ENCODE results near the gene ZNF593. TPM values are rescaled to one million over a fixed set of nuclear protein-coding genes. Genes with fewer than 3 reads are reported as not detected.

Gene ZNF593
- 100 to 1,000 TPM; 121 to 151 (median 139) TPM for total RNA-seq

DNA sequence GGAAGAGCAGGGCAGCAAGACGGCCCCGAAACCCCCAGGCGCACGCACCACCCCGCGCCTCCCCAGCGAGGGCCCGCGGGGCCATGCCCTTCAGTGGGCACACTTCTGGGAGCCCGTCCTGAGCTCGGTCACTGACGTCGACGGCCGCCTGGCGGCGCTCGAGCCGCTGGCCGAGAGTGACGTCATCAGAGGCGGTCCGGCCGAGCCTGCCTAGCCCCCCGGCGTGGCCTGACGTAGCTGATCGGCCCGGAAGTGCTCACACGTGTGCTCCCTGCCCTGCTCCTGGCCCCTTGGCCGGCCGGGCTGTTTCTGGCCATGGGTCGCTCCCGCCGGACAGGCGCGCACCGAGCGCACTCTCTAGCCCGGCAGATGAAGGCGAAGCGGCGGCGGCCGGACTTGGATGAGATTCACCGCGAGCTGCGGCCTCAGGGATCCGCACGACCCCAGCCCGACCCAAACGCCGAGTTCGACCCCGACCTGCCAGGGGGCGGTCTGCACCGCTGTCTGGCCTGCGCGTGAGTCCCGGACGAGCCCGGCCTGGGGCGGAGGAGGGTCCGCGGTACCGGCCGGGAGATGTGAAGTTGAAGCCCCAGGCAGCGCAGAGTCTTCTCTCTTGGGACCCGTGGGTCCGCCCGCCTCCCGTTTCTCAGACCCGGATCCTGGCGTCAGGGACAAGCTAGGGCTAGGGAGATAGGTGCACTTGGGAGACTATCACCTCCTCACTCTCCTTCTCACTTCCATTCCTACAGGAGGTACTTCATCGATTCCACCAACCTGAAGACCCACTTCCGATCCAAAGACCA is at the start of gene ZNF593:
TSS of gene ZNF593 (plus strand) at position 240 of the 803 bp plus-strand sequence. CDS start at position 316, 76 bp downstream.
- Mint-ChIP-seq H3K36me3 (ENCODE audit: insufficient read depth) (no peaks in the 10 kb centered on the region), H3K4me1 (ENCODE audit: low read depth) (peaks cover 14% of the 10 kb centered on the region), H3K27me3 (ENCODE audit: low read depth) (no peaks in the 10 kb centered on the region), H3K9me3 (no peaks in the 10 kb centered on the region), H3K4me3 (peak within 1 kb of the TSS; percentile 93)
- DNase-seq: peak; percentile 86
- ATAC-seq: peak; percentile 92 to 93

DNA sequence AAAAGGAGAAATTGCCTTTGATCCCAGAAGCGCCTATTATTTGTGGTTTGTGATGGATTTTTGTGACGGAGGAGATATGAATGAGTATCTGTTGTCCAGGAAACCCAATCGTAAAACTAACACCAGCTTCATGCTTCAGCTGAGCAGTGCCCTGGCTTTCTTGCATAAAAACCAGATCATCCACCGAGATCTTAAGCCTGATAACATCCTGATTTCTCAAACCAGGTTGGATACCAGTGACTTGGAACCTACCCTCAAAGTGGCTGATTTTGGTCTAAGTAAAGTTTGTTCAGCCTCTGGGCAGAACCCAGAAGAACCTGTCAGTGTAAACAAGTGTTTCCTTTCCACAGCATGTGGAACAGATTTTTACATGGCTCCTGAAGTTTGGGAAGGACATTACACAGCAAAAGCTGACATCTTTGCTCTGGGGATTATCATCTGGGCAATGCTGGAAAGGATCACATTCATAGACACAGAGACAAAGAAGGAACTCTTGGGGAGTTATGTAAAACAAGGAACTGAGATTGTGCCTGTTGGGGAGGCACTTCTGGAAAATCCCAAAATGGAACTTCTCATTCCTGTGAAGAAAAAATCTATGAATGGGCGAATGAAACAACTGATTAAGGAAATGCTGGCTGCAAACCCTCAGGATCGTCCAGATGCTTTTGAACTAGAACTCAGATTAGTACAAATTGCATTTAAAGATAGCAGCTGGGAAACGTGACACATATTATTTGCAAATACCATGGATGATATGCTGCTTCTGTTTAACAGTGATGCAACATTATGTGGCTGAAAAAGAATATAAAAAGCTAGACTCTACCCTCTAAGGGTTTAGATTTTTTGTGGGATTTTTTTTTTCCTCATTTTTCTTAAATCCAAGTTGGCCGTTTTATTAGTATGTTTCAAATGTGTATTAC is 47.6 kb upstream of the ZNF593 start:
- no peak overlapping the region for H3K4me3 Mint-ChIP-seq
- H3K9me3 Mint-ChIP-seq: no peaks in the 10 kb centered on the region
- peaks cover 44% of the 10 kb centered on the region for H3K4me1 Mint-ChIP-seq (ENCODE audit: low read depth)
- no peak for ATAC-seq
- H3K27me3 Mint-ChIP-seq (ENCODE audit: low read depth): no peaks in the 10 kb centered on the region
- no peak for DNase-seq
- peaks cover 20% of the 10 kb centered on the region for H3K36me3 Mint-ChIP-seq (ENCODE audit: insufficient read depth)

DNA sequence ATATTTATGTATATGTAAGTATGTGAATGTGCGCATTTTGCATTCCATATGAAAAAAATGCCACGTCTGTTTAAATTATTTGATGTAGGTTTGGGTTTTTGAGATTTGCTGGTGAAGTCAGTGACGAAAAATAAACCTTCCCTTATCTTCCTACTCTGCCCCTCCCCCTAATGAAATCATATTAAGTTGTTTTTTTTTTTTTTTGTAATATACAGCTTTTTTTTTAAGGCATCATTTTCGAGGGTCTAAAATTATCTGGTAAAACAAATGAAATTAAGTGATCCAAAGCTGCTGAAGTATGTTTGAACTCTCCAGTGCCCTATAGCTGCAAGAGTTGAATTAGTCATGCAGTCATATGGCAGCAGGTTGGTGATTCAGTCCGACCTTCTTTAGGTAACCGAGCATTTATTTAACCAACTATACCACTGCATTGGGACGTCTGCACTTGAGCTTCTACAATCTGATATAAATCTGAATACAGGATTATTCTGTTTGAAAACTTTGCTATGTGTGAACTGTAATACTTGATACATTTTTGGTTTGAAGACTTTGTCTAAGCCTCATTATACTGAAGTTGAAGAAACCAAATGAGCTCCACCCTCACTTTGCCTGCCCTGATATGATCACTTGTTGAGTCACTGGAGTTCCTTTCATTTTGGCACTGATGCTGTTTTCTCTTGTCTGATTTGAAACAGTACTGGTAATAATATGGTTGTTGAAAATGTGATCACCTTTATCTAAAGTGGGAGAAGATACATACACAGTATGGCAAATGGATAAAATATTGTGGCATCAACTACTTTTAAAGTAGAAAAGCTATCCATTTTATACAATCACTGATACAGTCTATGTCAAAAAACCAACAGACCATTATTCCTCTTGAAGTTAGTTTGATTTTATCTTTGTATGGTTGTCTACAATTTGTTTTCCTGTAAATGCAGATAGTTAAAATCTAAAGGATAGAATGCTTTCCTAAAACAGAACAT is 46.4 kb upstream of the ZNF593 start:
- Mint-ChIP-seq H3K36me3 (ENCODE audit: insufficient read depth) (peaks cover 14% of the 10 kb centered on the region), H3K4me3 (peak overlapping the region; percentile 3), H3K9me3 (no peaks in the 10 kb centered on the region), H3K27me3 (ENCODE audit: low read depth) (no peaks in the 10 kb centered on the region), H3K4me1 (ENCODE audit: low read depth) (peaks cover 56% of the 10 kb centered on the region)
- DNase-seq: no peak
- ATAC-seq: peak; percentile 79 to 84

DNA sequence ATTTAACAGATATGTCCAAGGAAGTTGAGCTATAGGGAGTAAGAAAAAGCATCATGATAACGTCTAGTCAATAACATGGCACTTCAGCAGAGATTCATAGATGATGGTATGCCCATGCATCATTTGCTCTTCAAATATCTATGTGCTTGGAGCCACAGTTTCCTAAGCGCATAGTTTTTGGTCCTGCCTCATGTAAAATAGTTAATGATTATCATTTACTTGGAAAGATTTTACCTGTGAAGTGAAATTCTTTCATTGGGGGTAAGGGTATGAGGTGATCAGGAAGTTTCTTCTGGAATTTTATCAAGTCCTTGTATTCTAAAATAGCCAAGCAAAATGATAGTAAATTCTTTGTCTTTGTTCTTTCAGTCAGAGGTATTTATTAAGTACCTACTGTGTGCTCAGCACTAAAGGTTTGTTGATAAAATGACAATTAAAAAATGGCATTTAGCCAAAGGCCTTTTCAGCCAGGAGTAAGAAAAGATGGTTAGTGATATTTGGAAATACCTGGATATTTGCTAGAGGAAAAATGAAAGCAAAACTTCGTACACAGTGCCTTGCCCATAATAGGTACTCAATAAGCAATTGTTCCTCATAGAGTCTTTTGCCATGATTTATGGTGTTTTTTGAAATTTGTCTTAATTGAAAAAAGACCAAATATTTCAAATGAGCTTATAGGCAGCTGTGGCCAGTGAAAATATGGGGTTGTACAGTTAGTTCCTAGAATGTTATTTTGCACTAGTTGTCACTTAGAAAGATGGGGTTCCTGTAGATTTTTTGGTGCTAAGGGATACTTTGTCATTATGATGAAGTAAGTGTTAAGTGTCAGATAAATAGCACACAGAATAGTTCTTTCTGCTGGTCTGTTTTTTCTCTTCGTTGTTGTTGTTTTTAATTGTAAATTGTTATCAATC is 45.0 kb upstream of the ZNF593 start:
- H3K27me3 Mint-ChIP-seq (ENCODE audit: low read depth): peaks cover 1% of the 10 kb centered on the region
- H3K4me3 Mint-ChIP-seq: no peak overlapping the region
- ATAC-seq (no peak), DNase-seq (no peak)
- H3K9me3 Mint-ChIP-seq: no peaks in the 10 kb centered on the region
- H3K4me1 Mint-ChIP-seq (ENCODE audit: low read depth): peaks cover 58% of the 10 kb centered on the region
- H3K36me3 Mint-ChIP-seq (ENCODE audit: insufficient read depth): peaks cover 8% of the 10 kb centered on the region

DNA sequence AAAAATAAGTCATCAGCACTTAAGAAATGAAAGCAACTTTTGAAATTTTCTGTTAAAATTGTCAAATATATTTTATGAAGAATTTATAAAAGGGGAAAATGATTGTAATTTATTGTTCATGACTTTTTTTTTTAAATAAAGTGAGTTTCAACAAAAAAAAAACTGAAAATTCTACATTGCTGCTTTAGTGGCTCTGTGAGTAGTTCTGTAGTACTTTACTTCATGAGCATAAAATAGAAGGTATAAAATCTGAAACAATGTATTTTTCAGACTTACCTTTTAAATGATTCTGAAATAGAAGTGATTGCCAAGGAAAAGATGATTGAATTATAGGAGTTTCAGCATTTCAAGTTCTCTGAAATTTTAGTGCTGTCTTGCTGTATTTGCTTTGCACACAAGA is 44.3 kb upstream of the ZNF593 start:
- Mint-ChIP-seq H3K27me3 (ENCODE audit: low read depth) (peaks cover 1% of the 10 kb centered on the region), H3K4me3 (no peak overlapping the region), H3K36me3 (ENCODE audit: insufficient read depth) (peaks cover 8% of the 10 kb centered on the region), H3K4me1 (ENCODE audit: low read depth) (peaks cover 52% of the 10 kb centered on the region), H3K9me3 (no peaks in the 10 kb centered on the region)
- DNase-seq: no peak
- ATAC-seq: no peak

DNA sequence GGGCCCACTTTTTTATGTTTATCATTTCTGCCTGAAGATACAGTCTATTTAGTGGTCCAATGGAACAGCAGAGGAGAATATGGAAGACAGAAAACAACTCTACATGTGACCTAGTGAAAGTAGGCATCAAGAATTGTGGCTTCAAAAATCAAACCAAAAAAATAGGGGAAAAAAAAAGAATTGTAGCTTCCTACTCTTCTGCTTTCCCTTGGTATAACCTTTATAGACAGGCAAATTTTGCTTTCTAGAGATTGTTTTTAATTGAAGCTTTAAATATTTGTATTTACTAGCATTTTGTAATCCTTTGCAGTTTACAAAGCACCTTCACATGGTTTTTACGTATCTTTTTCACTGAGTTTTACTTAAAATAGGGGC is 43.8 kb upstream of the ZNF593 start:
- no peak for ATAC-seq
- Mint-ChIP-seq H3K4me1 (ENCODE audit: low read depth) (peaks cover 51% of the 10 kb centered on the region), H3K27me3 (ENCODE audit: low read depth) (peaks cover 1% of the 10 kb centered on the region), H3K4me3 (peak overlapping the region; percentile 69), H3K36me3 (ENCODE audit: insufficient read depth) (peaks cover 8% of the 10 kb centered on the region), H3K9me3 (no peaks in the 10 kb centered on the region)
- no peak for DNase-seq

DNA sequence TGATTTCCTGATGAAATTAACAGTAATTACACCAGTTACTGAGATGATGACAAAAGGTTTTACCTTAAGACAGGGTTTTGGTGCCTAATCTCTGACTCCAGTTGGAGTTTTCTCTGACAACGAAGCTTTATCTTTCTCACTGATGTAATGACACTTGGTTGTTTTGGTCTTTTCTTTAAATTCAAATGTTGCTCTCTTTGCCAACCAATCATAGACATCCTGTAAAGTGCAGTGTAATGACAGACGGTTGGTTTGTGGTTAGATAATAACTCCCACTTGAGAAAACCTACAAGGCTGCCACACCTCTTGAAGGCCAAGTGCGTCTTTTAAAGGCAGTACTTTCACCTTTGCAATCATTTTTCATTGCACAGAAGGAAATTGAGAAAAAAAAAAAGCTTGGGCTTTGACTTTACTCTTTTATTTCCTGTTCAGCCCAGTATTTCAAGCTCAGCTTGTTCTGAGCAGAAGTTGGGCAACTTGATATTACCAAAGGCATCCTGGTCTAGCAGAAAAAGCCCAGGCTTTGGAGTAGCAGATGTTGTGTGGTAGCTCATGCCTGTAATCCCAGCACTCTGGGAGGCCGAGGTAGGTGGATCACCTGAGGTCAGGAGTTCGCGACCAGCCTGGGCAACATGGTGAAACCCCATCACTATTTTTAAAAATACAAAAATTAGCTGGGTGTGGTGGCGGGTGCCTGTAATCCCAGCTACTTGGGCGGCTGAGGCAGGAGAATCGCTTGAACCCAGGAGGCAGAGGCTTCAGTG is 43.2 kb upstream of the ZNF593 start:
- peaks cover 8% of the 10 kb centered on the region for H3K36me3 Mint-ChIP-seq (ENCODE audit: insufficient read depth)
- H3K4me3 Mint-ChIP-seq: peak overlapping the region; percentile 69
- peaks cover 1% of the 10 kb centered on the region for H3K27me3 Mint-ChIP-seq (ENCODE audit: low read depth)
- H3K9me3 Mint-ChIP-seq: no peaks in the 10 kb centered on the region
- peak; percentile 25 for DNase-seq
- peak; percentile 84 to 89 for ATAC-seq
- H3K4me1 Mint-ChIP-seq (ENCODE audit: low read depth): peaks cover 51% of the 10 kb centered on the region

DNA sequence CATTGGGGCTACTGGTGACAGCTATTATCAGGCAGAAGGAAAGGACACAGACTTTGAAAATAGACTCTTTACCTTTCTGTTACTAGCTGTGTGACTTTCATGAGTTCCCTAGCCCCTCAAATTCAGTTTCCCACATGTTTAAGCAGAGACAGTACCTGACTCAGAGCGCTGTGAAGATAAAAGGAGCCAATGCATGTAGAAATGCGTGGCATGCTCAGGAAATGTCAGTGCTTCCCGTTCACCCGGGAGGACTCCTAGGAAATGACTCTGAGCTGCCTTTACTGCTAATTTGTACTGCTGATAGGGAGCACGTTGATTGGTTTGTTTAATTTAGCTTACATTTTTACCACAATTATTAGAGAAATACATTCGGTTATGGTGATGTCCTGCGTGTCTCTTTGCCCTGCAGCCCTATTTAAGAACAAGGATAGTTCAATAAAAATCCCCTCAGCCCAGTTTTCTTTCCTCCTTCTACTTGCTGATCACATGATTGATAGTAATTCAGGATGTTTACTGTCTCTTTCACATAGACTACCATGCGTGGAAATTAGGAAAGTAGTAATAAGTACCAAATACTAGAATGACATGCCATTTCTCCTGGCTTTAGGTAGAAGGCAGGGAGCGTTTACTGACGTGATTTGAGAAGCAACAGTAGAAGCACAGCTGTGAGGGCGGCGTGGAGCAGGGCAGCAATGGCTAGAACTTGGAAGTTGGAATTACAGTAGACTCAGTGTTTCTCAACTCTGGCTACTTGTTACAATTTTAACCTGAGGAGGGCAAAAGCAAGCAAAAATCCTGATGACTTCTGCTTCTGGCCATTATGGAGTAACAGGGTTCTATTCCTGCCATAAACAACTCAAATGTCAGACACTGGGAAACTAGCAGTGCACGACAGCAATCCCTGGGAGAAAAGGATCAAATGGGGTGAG is 42.2 kb upstream of the ZNF593 start:
- DNase-seq: no peak
- no peaks in the 10 kb centered on the region for H3K9me3 Mint-ChIP-seq
- no peak for ATAC-seq

DNA sequence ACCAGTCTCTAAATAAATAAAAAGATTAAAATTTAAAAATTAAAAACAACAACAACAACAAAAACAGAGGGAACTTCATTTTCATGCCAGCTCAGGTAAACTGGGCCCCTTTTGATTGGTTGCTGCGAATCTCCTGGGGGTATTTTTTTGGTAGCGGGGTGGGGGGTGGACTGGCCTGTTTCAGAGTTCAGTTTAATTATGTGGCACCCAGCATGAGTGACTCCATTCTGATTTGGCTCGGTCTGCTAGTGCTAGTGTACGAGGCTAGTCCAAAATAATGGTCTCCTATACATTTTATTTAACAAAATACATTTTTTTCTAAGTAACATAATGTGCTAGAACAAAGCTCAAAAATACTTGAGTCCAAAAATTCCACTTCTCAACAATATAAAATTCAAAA is 39.9 kb upstream of the ZNF593 start:
- H3K36me3 Mint-ChIP-seq (ENCODE audit: insufficient read depth): no peaks in the 10 kb centered on the region
- no peaks in the 10 kb centered on the region for H3K9me3 Mint-ChIP-seq
- H3K4me3 Mint-ChIP-seq: no peak overlapping the region
- H3K4me1 Mint-ChIP-seq (ENCODE audit: low read depth): peaks cover 33% of the 10 kb centered on the region
- peaks cover 1% of the 10 kb centered on the region for H3K27me3 Mint-ChIP-seq (ENCODE audit: low read depth)
- DNase-seq: no peak
- ATAC-seq: no peak

More for the DNA sequence above, 42.2 kb upstream of the ZNF593 start:
- Mint-ChIP-seq H3K4me3 (peak overlapping the region; percentile 19), H3K4me1 (ENCODE audit: low read depth) (peaks cover 50% of the 10 kb centered on the region), H3K36me3 (ENCODE audit: insufficient read depth) (peaks cover 4% of the 10 kb centered on the region), H3K27me3 (ENCODE audit: low read depth) (peaks cover 1% of the 10 kb centered on the region)

DNA sequence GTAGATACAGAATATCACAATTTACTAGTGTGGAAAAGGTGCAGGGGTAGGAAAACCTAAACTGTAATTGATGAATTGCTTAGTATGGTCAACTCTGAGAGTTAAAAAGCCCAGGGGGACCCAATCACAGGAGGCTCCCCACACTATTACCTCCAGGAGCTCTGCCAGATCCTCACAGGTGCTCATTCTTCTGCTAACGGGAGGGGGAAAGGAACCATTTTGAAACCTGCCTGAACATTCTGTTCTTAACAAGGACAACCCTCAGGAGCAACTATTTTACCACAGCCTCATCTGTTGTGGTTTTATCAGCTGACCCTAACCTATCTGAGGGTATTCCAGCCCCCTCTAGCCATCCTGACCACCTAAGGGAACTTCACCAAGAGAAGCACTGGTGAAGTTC is 39.0 kb upstream of the ZNF593 start:
- H3K9me3 Mint-ChIP-seq: peaks cover 3% of the 10 kb centered on the region
- H3K36me3 Mint-ChIP-seq (ENCODE audit: insufficient read depth): no peaks in the 10 kb centered on the region
- peaks cover 28% of the 10 kb centered on the region for H3K4me1 Mint-ChIP-seq (ENCODE audit: low read depth)
- no peak overlapping the region for H3K4me3 Mint-ChIP-seq
- no peak for DNase-seq
- ATAC-seq: no peak
- peaks cover 1% of the 10 kb centered on the region for H3K27me3 Mint-ChIP-seq (ENCODE audit: low read depth)

DNA sequence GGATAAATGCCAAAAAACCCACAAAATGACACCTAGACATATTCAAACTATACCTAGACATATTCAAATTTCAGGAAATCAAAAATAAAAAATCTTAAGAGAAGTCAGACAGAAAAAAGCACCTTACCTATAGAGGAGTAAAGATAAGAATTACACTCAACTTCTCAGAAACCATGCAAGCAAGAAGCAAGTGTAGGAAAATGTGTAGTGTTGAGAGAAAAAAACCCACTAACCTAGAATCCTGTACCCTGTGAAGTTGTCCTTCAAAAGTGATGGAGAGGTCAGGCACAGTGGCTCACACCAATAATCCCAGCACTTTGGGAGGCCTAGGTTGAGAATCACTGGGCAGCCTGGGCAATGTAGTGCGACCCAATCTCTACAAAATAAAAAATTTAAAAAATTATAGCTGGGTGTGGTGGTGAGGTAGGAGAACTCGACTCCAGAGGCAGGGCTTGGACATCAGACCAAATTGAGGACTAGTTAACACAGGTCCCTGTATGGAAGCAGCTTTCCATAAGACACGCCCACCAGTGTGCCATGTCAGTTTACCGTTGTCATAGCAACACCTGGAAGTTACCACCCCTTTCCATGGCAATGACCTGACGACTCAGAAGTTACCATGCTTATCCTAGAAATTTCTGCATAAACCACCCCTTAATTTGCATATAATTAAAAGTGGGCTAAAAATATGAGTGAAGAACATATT is 37.4 kb upstream of the ZNF593 start:
- Mint-ChIP-seq H3K4me1 (ENCODE audit: low read depth) (peaks cover 13% of the 10 kb centered on the region), H3K4me3 (no peak overlapping the region), H3K9me3 (peaks cover 3% of the 10 kb centered on the region), H3K36me3 (ENCODE audit: insufficient read depth) (no peaks in the 10 kb centered on the region), H3K27me3 (ENCODE audit: low read depth) (peaks cover 1% of the 10 kb centered on the region)
- no peak for ATAC-seq
- DNase-seq: no peak
